ENCODE data around the gene CELSR1. TPM values are rescaled to one million over a fixed set of nuclear protein-coding genes. Genes with fewer than 3 reads are reported as not detected.

The CELSR1 gene
- total RNA-seq, 1 donor from 2014 or later: 32.9 TPM

DNA sequence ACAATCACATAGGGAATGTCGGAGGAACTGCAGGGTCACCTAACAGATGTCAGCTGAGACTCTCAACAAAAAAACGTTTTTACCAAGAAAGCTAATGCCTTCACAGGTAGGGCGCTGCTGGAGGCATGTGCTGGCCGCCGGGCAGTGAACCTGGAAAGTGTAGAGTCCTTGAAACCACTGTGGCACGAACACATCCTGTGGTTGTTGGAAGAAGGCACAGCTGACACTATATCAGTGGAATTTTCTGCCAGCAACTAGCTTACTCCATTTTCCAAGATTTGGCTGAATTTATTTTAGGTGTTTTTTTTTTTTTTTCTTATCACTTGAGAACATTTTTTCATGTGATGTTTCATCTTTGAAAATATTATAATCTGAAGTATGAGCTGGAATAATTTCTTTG, 187.7 kb downstream of the CELSR1 start:
- Histone ChIP-seq H3K36me3 (peaks cover 0 to 90% of the 10 kb centered on the region in 2 donors), H3K27ac (no peak overlapping the region), H3K4me3 (no peak overlapping the region), H3K9me3 (no peaks in the 10 kb centered on the region), H3K4me1 (peaks cover 12% of the 10 kb centered on the region), H3K27me3 (no peaks in the 10 kb centered on the region)
- intact Hi-C loops (cut with DNase I): no loop called here
- DNase-seq (ENCODE audit: extremely low spot score in 2 of 2): no peak
- TF ChIP-seq POLR2AphosphoS5 (IDR thresholded peaks at IDR 0.05; ENCODE audit: insufficient read depth in 1 of 2, low read depth in 1 of 2) (no peak), POLR2A (IDR thresholded peaks at IDR 0.05) (no peak)
- TF ChIP-seq, protein P1, sequence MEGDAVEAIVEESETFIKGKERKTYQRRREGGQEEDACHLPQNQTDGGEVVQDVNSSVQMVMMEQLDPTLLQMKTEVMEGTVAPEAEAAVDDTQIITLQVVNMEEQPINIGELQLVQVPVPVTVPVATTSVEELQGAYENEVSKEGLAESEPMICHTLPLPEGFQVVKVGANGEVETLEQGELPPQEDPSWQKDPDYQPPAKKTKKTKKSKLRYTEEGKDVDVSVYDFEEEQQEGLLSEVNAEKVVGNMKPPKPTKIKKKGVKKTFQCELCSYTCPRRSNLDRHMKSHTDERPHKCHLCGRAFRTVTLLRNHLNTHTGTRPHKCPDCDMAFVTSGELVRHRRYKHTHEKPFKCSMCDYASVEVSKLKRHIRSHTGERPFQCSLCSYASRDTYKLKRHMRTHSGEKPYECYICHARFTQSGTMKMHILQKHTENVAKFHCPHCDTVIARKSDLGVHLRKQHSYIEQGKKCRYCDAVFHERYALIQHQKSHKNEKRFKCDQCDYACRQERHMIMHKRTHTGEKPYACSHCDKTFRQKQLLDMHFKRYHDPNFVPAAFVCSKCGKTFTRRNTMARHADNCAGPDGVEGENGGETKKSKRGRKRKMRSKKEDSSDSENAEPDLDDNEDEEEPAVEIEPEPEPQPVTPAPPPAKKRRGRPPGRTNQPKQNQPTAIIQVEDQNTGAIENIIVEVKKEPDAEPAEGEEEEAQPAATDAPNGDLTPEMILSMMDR (IDR thresholded peaks at IDR 0.05): no peak

DNA sequence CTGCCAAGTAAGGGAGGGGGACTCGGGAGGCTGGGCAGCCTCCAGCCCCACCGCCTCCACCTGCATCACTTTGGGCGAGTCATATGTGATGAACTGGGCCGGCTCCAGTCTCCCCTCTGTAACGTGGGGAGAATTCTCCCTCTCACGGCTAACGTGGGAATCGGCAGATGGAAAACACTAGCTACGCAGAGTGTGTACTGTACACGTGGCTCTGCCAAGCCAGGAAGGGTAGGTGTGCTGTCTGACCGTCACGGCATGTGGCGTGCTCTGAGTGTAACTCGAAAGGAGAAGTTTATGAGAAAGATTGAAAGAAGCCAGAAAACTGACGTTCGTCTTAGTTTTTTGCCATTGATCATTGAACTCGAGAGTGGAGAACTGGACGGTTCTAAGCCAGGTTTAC, 188.2 kb downstream of the CELSR1 start:
- intact Hi-C loops (cut with DNase I): no loop called here
- Histone ChIP-seq H3K4me3 (no peak overlapping the region), H3K36me3 (peaks cover 0 to 90% of the 10 kb centered on the region in 2 donors), H3K27me3 (no peaks in the 10 kb centered on the region), H3K9me3 (no peaks in the 10 kb centered on the region), H3K27ac (no peak overlapping the region), H3K4me1 (peaks cover 7% of the 10 kb centered on the region)
- TF ChIP-seq POLR2AphosphoS5 (IDR thresholded peaks at IDR 0.05; ENCODE audit: insufficient read depth in 1 of 2, low read depth in 1 of 2) (no peak), POLR2A (IDR thresholded peaks at IDR 0.05) (no peak)
- TF ChIP-seq, protein P1 (IDR thresholded peaks at IDR 0.05): no peak
- DNase-seq (ENCODE audit: extremely low spot score in 2 of 2): no peak

DNA sequence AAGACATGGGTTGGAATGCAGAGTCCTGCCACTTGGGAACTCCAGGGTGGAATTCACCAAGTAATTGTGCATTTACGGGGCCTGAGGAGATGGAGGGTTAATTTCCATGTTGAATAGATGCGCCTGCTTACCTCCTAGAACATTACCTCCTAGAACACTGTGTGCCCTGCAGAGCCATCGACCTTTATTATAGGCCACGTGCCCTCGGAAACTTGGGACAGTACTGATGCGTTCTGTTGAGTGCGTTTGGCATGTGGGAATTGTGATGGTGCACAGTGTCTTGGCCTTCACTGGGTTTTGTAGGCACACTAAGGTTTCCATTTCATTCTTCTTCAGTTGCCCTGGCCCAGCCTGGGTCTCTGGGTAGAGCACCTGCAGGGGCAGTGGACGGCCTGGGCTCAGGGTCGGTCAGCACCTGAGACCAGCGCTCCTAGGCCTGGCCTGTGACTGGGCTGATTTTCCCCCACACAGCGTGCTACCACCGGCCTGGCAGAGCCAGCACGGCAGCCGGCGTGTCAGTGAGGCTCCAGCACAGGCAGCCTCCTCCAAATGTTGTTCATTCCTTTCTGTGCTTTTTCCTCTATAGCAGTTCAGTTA, 189.2 kb downstream of the CELSR1 start:
- no peak for DNase-seq (ENCODE audit: extremely low spot score in 2 of 2)
- intact Hi-C loops (cut with DNase I): no loop called here
- Histone ChIP-seq H3K27ac (no peak overlapping the region), H3K4me1 (peaks cover under 1% of the 10 kb centered on the region), H3K4me3 (no peak overlapping the region), H3K36me3 (peaks cover 0 to 90% of the 10 kb centered on the region in 2 donors), H3K27me3 (no peaks in the 10 kb centered on the region), H3K9me3 (no peaks in the 10 kb centered on the region)
- no peak for TF ChIP-seq POLR2AphosphoS5 (IDR thresholded peaks at IDR 0.05; ENCODE audit: insufficient read depth in 1 of 2, low read depth in 1 of 2)
- TF ChIP-seq, protein P1 (IDR thresholded peaks at IDR 0.05): no peak

DNA sequence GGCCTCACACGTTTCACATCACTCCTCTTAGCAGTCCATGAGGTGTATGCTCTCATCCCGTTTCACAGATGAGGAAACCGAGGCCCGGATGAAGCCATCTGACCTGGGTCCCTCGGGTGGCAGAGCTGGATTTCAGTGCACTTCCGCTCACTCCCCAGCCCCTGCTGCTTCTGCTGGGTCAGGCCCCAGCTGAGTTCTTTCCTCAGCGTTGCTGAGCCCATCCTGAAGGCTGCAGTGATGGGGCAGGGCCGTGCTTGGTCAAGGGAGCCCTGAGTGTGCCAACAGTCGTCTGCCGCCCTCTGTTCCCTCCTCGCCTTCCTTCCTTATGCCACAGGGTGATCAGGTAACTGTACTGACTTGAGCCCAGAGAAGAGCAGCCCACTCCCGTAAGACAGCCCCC, 189.8 kb downstream of the CELSR1 start:
- Histone ChIP-seq H3K27me3 (no peaks in the 10 kb centered on the region), H3K9me3 (no peaks in the 10 kb centered on the region), H3K4me1 (no peaks in the 10 kb centered on the region), H3K27ac (no peak overlapping the region), H3K36me3 (peaks cover 0 to 89% of the 10 kb centered on the region in 2 donors), H3K4me3 (no peak overlapping the region)
- intact Hi-C loops (cut with DNase I): no loop called here
- no peak for DNase-seq (ENCODE audit: extremely low spot score in 2 of 2)
- TF ChIP-seq, protein P1 (IDR thresholded peaks at IDR 0.05): no peak
- TF ChIP-seq POLR2A (IDR thresholded peaks at IDR 0.05) (no peak), POLR2AphosphoS5 (IDR thresholded peaks at IDR 0.05; ENCODE audit: insufficient read depth in 1 of 2, low read depth in 1 of 2) (no peak)

DNA sequence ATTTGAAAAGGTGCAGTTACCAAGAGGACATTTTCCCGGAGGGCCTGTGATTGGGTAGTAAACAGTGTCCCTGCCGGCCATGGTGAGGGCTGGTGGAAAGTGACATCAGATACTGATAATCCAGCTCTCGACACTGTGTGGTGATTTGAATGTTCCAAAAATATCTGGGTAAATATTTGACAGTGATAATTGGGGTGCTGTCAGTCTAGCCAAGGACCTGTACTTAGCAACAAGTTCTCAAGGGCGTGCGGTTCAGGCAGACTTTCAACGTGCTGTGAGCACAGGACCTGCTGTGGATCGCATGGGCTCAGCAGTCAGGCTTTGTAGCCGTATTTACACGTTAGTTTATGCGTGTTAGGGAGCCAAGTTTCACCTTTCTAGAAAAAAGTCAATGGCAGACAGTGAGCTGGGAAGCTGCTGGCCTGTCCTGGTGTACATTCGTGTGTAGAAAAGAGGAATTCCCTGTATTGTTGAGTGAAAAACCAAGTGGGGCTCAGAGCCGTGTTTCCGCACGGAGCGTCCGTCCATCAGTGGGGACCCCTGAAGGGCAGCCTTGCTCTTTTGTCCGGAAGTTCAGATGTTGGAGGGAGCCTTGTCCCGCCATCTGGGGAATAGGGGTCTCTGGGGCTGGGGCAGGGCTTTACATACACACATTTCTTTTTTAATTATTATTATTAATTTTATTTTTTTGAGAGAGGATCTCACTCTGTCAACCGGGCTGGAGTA, 190.6 kb downstream of the CELSR1 start:
- intact Hi-C loops (cut with DNase I): no loop called here
- no peaks in the 10 kb centered on the region for H3K4me1 ChIP-seq
- no peak for DNase-seq (ENCODE audit: extremely low spot score in 2 of 2)
- TF ChIP-seq, protein P1 (IDR thresholded peaks at IDR 0.05): no peak
- TF ChIP-seq POLR2A (IDR thresholded peaks at IDR 0.05): no peak
- no peak for TF ChIP-seq POLR2AphosphoS5 (IDR thresholded peaks at IDR 0.05; ENCODE audit: insufficient read depth in 1 of 2, low read depth in 1 of 2)
- H3K9me3 ChIP-seq: no peaks in the 10 kb centered on the region
- H3K27ac ChIP-seq: no peak overlapping the region
- H3K27me3 ChIP-seq: no peaks in the 10 kb centered on the region
- peaks cover 0 to 88% of the 10 kb centered on the region in 2 donors for H3K36me3 ChIP-seq
- no peak overlapping the region for H3K4me3 ChIP-seq

Measured in vagina (tissue), 2 donors.